Endothelial cell of umbilical vein (primary cell): Measurements from ENCODE around the gene ACSS1. TPM values are rescaled to one million over a fixed set of nuclear protein-coding genes. Genes with fewer than 3 reads are reported as not detected.

Experiments used
- BruUV-seq: library from RNA; stranded (reverse); fragments of 400-500 nt; replicated peaks from 2 replicates; lab custom pipeline; 2021; lab: Mats Ljungman, UMichigan
- CTCF ChIA-PET: fragments of 300-600, 350-600 bp; sonication (Branson Sonifier 250); formaldehyde crosslinking; loops from one replicate; lab custom pipeline; 2021; ENCODE audit warnings: antibody characterized with exemption, inconsistent platforms; lab: Charles Lee
- POLR2A ChIA-PET: fragments of 300-600, 350-600 bp; sonication (Branson Sonifier 250); formaldehyde crosslinking; loops from one replicate; lab custom pipeline; 2021; ENCODE audit warnings: antibody characterized with exemption, inconsistent platforms; lab: Charles Lee
- DNase-seq: peaks from one replicate; pipeline ENCODE4 v3.0.0-alpha.2; 2011; ENCODE audit warnings: low read depth, low spot score
- FAIRE-seq: peaks from 2 replicates; lab custom pipeline; 2011; peaks lifted over from hg19 to GRCh38; lab: Jason Lieb, UNC
- H2AFZ ChIP-seq: 2 replicates; pipeline ENCODE4 v1.6.0; 2012; ENCODE audit warnings: low read depth, low read length, control low read depth, inconsistent platforms
- H3K27ac ChIP-seq: 2 replicates; pipeline ENCODE4 v1.5.1; 2011; ENCODE audit warnings: low read depth, mild to moderate bottlenecking, control low read depth, low read length, moderate library complexity; ENCODE audit not compliant: insufficient read depth
- H3K27me3 ChIP-seq, 2 experiments: 2 replicates each; pipeline versions ENCODE4 v1.6.0 to v1.6.1; 2011; ENCODE audit warnings: low read length in 2 of 2, mixed read lengths in 1 of 2; ENCODE audit not compliant: control insufficient read depth in 2 of 2, insufficient read depth in 2 of 2
- H3K36me3 ChIP-seq, 2 experiments: 2 replicates in 1 of 2; 3 replicates in 1 of 2; pipeline ENCODE4 v1.5.1; 2011; ENCODE audit warnings: low read length in 2 of 2, mild to moderate bottlenecking in 1 of 2, moderate library complexity in 1 of 2; ENCODE audit not compliant: control insufficient read depth in 2 of 2, insufficient read depth in 2 of 2; ENCODE audit errors: extremely low read depth in 1 of 2
- H3K4me1 ChIP-seq: 3 replicates; pipeline ENCODE4 v1.5.1; 2011; ENCODE audit warnings: mild to moderate bottlenecking, low read length; ENCODE audit not compliant: control insufficient read depth, insufficient read depth; ENCODE audit errors: extremely low read depth
- H3K4me2 ChIP-seq: 2 replicates; pipeline ENCODE4 v1.6.1; 2011; ENCODE audit warnings: low read length, control low read depth, mixed read lengths; ENCODE audit not compliant: insufficient read depth
- H3K4me3 ChIP-seq, 3 experiments: fragments of 200-600 bp in 1 of 3; sonication (generic), shearing (Covaris generic) in 1 of 3; replicated peaks in 1 of 3; 2 replicates each; pipeline ENCODE4 v1.5.1; 2011 to 2016; ENCODE audit warnings: control low read depth in 3 of 3, low read length in 3 of 3, mild to moderate bottlenecking in 2 of 3, inconsistent platforms in 1 of 3, low read depth in 1 of 3, moderate library complexity in 1 of 3; ENCODE audit not compliant: insufficient read depth in 1 of 3
- H3K79me2 ChIP-seq: 2 replicates; pipeline ENCODE4 v1.6.0; 2012; ENCODE audit warnings: low read length, inconsistent platforms; ENCODE audit not compliant: control insufficient read depth, insufficient read depth
- H3K9ac ChIP-seq: replicated peaks from 2 replicates; pipeline ENCODE3; 2011; ENCODE audit warnings: low read length, control low read depth; ENCODE audit not compliant: insufficient read depth; ENCODE audit errors: extremely low read depth
- H3K9me1 ChIP-seq: replicated peaks from 3 replicates; pipeline ENCODE4 v1.6.0; 2011; ENCODE audit warnings: mild to moderate bottlenecking, low read length; ENCODE audit not compliant: control insufficient read depth, insufficient read depth; ENCODE audit errors: extremely low read depth
- H3K9me3 ChIP-seq: replicated peaks from 2 replicates; pipeline ENCODE4 v1.5.1; 2012; ENCODE audit warnings: low read length, inconsistent platforms; ENCODE audit not compliant: control insufficient read depth, insufficient read depth
- H4K20me1 ChIP-seq: replicated peaks from 2 replicates; pipeline ENCODE3; 2011; ENCODE audit warnings: mild to moderate bottlenecking, low read length; ENCODE audit not compliant: control insufficient read depth, insufficient read depth; ENCODE audit errors: extremely low read depth
- CTCF ChIP-seq, 2 donors: IDR thresholded peaks; 1 replicate in 1 of 2; 2 replicates in 1 of 2; pipeline ENCODE4 v1.5.1; 2011; ENCODE audit warnings: low read length in 2 of 2, mild to moderate bottlenecking in 2 of 2, moderate library complexity in 2 of 2, control low read depth in 1 of 2, inconsistent platforms in 1 of 2, low read depth in 1 of 2; ENCODE audit not compliant: insufficient read depth in 1 of 2; ENCODE audit errors: extremely low read depth in 1 of 2
- EZH2 ChIP-seq: IDR thresholded peaks from 2 replicates; pipeline ENCODE4 v1.6.1; 2012; ENCODE audit warnings: borderline replicate concordance, low read depth, mild to moderate bottlenecking, moderate library complexity, low read length, inconsistent platforms; ENCODE audit not compliant: severe bottlenecking
- FOS ChIP-seq: IDR thresholded peaks from 2 replicates; pipeline ENCODE4 v1.6.1; 2011; ENCODE audit warnings: mild to moderate bottlenecking, low read length, moderate library complexity, borderline replicate concordance; ENCODE audit not compliant: insufficient read depth
- GATA2 ChIP-seq: IDR thresholded peaks from 2 replicates; pipeline ENCODE4 v1.7.0; 2011; ENCODE audit warnings: low read depth, mild to moderate bottlenecking, moderate library complexity, mixed read lengths, low read length; ENCODE audit not compliant: insufficient read length, insufficient read depth
- JUN ChIP-seq: IDR thresholded peaks from 2 replicates; pipeline ENCODE4 v1.6.1; 2011; ENCODE audit warnings: borderline replicate concordance, low read depth; ENCODE audit not compliant: insufficient read length, insufficient read depth
- MAX ChIP-seq: IDR thresholded peaks from 2 replicates; pipeline ENCODE4 v1.6.1; 2011; ENCODE audit not compliant: insufficient read depth, insufficient read length
- MYC ChIP-seq: IDR thresholded peaks from one replicate; pipeline ENCODE4 v1.6.1; 2011; ENCODE audit warnings: mild to moderate bottlenecking, low read depth, low read length
- POLR2A ChIP-seq: IDR thresholded peaks from 2 replicates; pipeline ENCODE4 v1.6.1; 2012; ENCODE audit warnings: low read depth, mild to moderate bottlenecking, control low read depth, low read length
- POLR2AphosphoS5 ChIP-seq: IDR thresholded peaks from 2 replicates; pipeline ENCODE4 v1.6.1; 2012; ENCODE audit warnings: low read depth, mild to moderate bottlenecking, control low read depth, low read length, moderate library complexity; ENCODE audit not compliant: insufficient read depth
- dilution Hi-C: fragments of 300-500 bp; cut with MboI; formaldehyde crosslinking; loops from one replicate; pipeline ENCODE4 v1.15.0; 2019; ENCODE audit warnings: low sequenced_read_pairs; ENCODE audit not compliant: extremely low pct_ligation_motif_present
- intact Hi-C: fragments of 100-400 bp; cut with micrococcal nuclease; formaldehyde crosslinking; loops from one replicate; pipeline ENCODE4 v1.10.0; 2022
- polyA plus RNA-seq, 4 experiments: library from polyadenylated mRNA; depleted of rRNA in 3 of 4; stranded (reverse) in 3 of 4; unstranded in 1 of 4; fragments of >200 nt; gene quantifications; 2 replicates each; pipeline versions ENCODE4 v1.2.1 to v1.2.3, GENCODE V29; 2011 to 2012; ENCODE audit warnings: missing spikeins in 1 of 4
- total RNA-seq: library from RNA; stranded (reverse); gene quantifications from 2 replicates; pipeline ENCODE4 v1.2.3, GENCODE V29; 2021

The ACSS1 gene
- total and polyA plus RNA-seq, 2 donors (not counting 3 experiments of a cell fraction or from before 2014, with no cell fraction given): 6.2 to 17.9 TPM

GRCh38 chr20:25050082-25050481, 7.9 kb downstream of the ACSS1 start:
- no peak overlapping the region for H3K27ac ChIP-seq
- H2AFZ ChIP-seq: no peak overlapping the region
- no TSS peak for BruUV-seq
- DNase-seq: no peak
- FAIRE-seq: no peak
- no peaks in the 10 kb centered on the region for H3K9me3 ChIP-seq
- no peaks in the 10 kb centered on the region for H3K9me1 ChIP-seq
- H3K9ac ChIP-seq: no peak overlapping the region
- H3K79me2 ChIP-seq: no peaks in the 10 kb centered on the region
- H3K4me3 ChIP-seq: no peak overlapping the region
- H3K27me3 ChIP-seq: peaks cover 0 to 2% of the 10 kb centered on the region in 2 experiments
- H3K36me3 ChIP-seq: no peaks in the 10 kb centered on the region
- no peaks in the 10 kb centered on the region for H4K20me1 ChIP-seq
- intact Hi-C loops (no loop called here), dilution Hi-C loops (no loop called here)
- no peaks in the 10 kb centered on the region for H3K4me1 ChIP-seq
- no peak overlapping the region for H3K4me2 ChIP-seq
- POLR2A ChIA-PET: no interaction called here
- TF ChIP-seq CTCF (IDR thresholded peaks at IDR 0.05; ENCODE audit: extremely low read depth in 1 of 2, insufficient read depth in 1 of 2, low read depth in 1 of 2, low read length in 2 of 2): no peak
- TF ChIP-seq FOS: no peak
- TF ChIP-seq MAX: no peak
- TF ChIP-seq MYC: no peak
- TF ChIP-seq POLR2A: no peak
- TF ChIP-seq POLR2AphosphoS5: no peak
- TF ChIP-seq JUN: no peak
- no peak for TF ChIP-seq GATA2
- no peak for TF ChIP-seq EZH2
- CTCF ChIA-PET: no interaction called here
